Mesenteric fat pad (tissue), 1 donor: ENCODE measurements around the gene SENP5. TPM values are rescaled to one million over a fixed set of nuclear protein-coding genes. Genes with fewer than 3 reads are reported as not detected.
A peak's percentile ranks its signal among the peaks of the same experiment; 100 is the strongest.
"Not testable (repeated sequence)": the region's sequence is repeated elsewhere in the genome, so short reads cannot be mapped to it uniquely, and the experiment has no call there.

Source experiments
- DNase-seq: peaks from one replicate; pipeline ENCODE4 v3.0.0-alpha.2; 2020; ENCODE audit warnings: low spot score
- long read RNA-seq: library from polyadenylated mRNA; unstranded; transcript quantifications from one replicate; pipeline ENCODE4 v2.0.0, GENCODE V29; 2020
- total RNA-seq: library from RNA; stranded (reverse); fragmentation: NEBNext Ultra II Directional; extraction: Animal tissue kit (Norgen Biotek cat#: 25700); gene quantifications from one replicate; pipeline ENCODE4 v1.2.1, GENCODE V29; 2021
- donor health status: DM: yes; HTN: yes; CAD: no.

Gene SENP5
- total RNA-seq: 38.2 TPM
- long read RNA-seq, full-length matches to known transcripts: 6 of 29 reads
- long read RNA-seq, partial matches to known transcripts: 11 of 29 reads
- long read RNA-seq, other reads (novel, unspliced or antisense): 12 of 29 reads

GRCh38 chr3:196867507-196868296 lies at the start of gene SENP5:
SENP5 (plus strand) TSS chr3:196867920; CDS start chr3:196885182, 17,262 bp downstream.
- DNase-seq: peak; percentile 97

GRCh38 chr3:196821806-196822355 lies 45.8 kb upstream of the SENP5 start:
- DNase-seq: no peak

GRCh38 chr3:196829651-196830050 lies 38.1 kb upstream of the SENP5 start:
- DNase-seq: not testable (repeated sequence)

GRCh38 chr3:196835086-196835485 lies 32.6 kb upstream of the SENP5 start:
- no peak for DNase-seq

- not testable (repeated sequence) for DNase-seq
These were observed 31.1 kb upstream of the SENP5 start for GRCh38 chr3:196836626-196837025.

GRCh38 chr3:196837819-196838420 lies 29.8 kb upstream of the SENP5 start:
- DNase-seq: no peak

GRCh38 chr3:196839351-196839750 lies 28.4 kb upstream of the SENP5 start:
- not testable (repeated sequence) for DNase-seq

GRCh38 chr3:196842567-196843434 lies 24.9 kb upstream of the SENP5 start:
- no peak for DNase-seq

- DNase-seq: no peak
These were observed 24.1 kb upstream of the SENP5 start for GRCh38 chr3:196843435-196844110.

GRCh38 chr3:196844235-196845219 lies 23.2 kb upstream of the SENP5 start:
- DNase-seq: not testable (repeated sequence)

- not testable (repeated sequence) for DNase-seq
These were observed 19.3 kb upstream of the SENP5 start for GRCh38 chr3:196848375-196848774.

- no peak for DNase-seq
These were observed 18.5 kb upstream of the SENP5 start for GRCh38 chr3:196849180-196849741.

GRCh38 chr3:196863000-196863399 lies 4.7 kb upstream of the SENP5 start:
- not testable (repeated sequence) for DNase-seq

GRCh38 chr3:196867155-196867506 lies 589 bp upstream of the SENP5 start:
- DNase-seq: no peak

GRCh38 chr3:196868297-196868661 lies 559 bp downstream of the SENP5 start:
- no peak for DNase-seq

GRCh38 chr3:196872316-196872715 lies 4.6 kb downstream of the SENP5 start:
- DNase-seq: no peak

GRCh38 chr3:196874511-196875094 lies 6.9 kb downstream of the SENP5 start:
- not testable (repeated sequence) for DNase-seq

- DNase-seq: no peak
These were observed 7.5 kb downstream of the SENP5 start for GRCh38 chr3:196875258-196875657.

- DNase-seq: no peak
These were observed 15.6 kb downstream of the SENP5 start for GRCh38 chr3:196883361-196883760.
